ENCODE measurements around the gene PDF. TPM values are rescaled to one million over a fixed set of nuclear protein-coding genes. Genes with fewer than 3 reads are reported as not detected.
A peak's percentile ranks its signal among the peaks of the same experiment; 100 is the strongest.
"Not testable (repeated sequence)": the region's sequence is repeated elsewhere in the genome, so short reads cannot be mapped to it uniquely, and the experiment has no call there.

Gene PDF
- total RNA-seq (2014; rRNA removed; shearing (Covaris generic)): 23.5 and 29.5 TPM in 2 replicates

- DNase-seq (ENCODE audit: low read depth): peak; percentile 92
Observed at GRCh38 chr16:69330286-69331109, at the start of gene PDF. TSS of gene PDF (minus strand) at chr16:69330588. CDS start at chr16:69330570, 18 bp downstream.

- DNase-seq (ENCODE audit: low read depth): no peak
Observed at GRCh38 chr16:69378760-69379159, 48.4 kb upstream of the PDF start.

- DNase-seq (ENCODE audit: low read depth): no peak
Observed at GRCh38 chr16:69378036-69378435, 47.6 kb upstream of the PDF start.

GRCh38 chr16:69376393-69377059, 46.1 kb upstream of the PDF start:
- no peak for DNase-seq (ENCODE audit: low read depth)

- DNase-seq (ENCODE audit: low read depth): no peak
Observed at GRCh38 chr16:69373019-69373418, 42.6 kb upstream of the PDF start.

GRCh38 chr16:69371564-69371963, 41.2 kb upstream of the PDF start:
- DNase-seq (ENCODE audit: low read depth): no peak

GRCh38 chr16:69368866-69369265, 38.5 kb upstream of the PDF start:
- no peak for DNase-seq (ENCODE audit: low read depth)

- no peak for DNase-seq (ENCODE audit: low read depth)
Observed at GRCh38 chr16:69367980-69368379, 37.6 kb upstream of the PDF start.

GRCh38 chr16:69366431-69366830, 36.0 kb upstream of the PDF start:
- no peak for DNase-seq (ENCODE audit: low read depth)

GRCh38 chr16:69365901-69366300, 35.5 kb upstream of the PDF start:
- no peak for DNase-seq (ENCODE audit: low read depth)

GRCh38 chr16:69364088-69364487, 33.7 kb upstream of the PDF start:
- DNase-seq (ENCODE audit: low read depth): no peak

GRCh38 chr16:69363281-69363717, 32.9 kb upstream of the PDF start:
- DNase-seq (ENCODE audit: low read depth): no peak

- DNase-seq (ENCODE audit: low read depth): not testable (repeated sequence)
Observed at GRCh38 chr16:69360070-69360469, 29.7 kb upstream of the PDF start.

GRCh38 chr16:69351309-69352027, 21.1 kb upstream of the PDF start, which contains the start of gene TMED6:
TSS of gene TMED6 (minus strand) at chr16:69351786. CDS start at chr16:69351753, 33 bp downstream.
- DNase-seq (ENCODE audit: low read depth): no peak

GRCh38 chr16:69350536-69351133, 20.2 kb upstream of the PDF start:
- no peak for DNase-seq (ENCODE audit: low read depth)

GRCh38 chr16:69349536-69349935, 19.1 kb upstream of the PDF start:
- no peak for DNase-seq (ENCODE audit: low read depth)

GRCh38 chr16:69348222-69348621, 17.8 kb upstream of the PDF start:
- DNase-seq (ENCODE audit: low read depth): no peak

GRCh38 chr16:69346683-69347082, 16.3 kb upstream of the PDF start:
- DNase-seq (ENCODE audit: low read depth): no peak

GRCh38 chr16:69345923-69346322, 15.5 kb upstream of the PDF start:
- no peak for DNase-seq (ENCODE audit: low read depth)

GRCh38 chr16:69344171-69344570, 13.8 kb upstream of the PDF start:
- no peak for DNase-seq (ENCODE audit: low read depth)

- peak; percentile 20 for DNase-seq (ENCODE audit: low read depth)
Observed at GRCh38 chr16:69340095-69340644, 9.8 kb upstream of the PDF start.
